ENCODE measurements around the gene DLX6.

DLX6 gene

DNA sequence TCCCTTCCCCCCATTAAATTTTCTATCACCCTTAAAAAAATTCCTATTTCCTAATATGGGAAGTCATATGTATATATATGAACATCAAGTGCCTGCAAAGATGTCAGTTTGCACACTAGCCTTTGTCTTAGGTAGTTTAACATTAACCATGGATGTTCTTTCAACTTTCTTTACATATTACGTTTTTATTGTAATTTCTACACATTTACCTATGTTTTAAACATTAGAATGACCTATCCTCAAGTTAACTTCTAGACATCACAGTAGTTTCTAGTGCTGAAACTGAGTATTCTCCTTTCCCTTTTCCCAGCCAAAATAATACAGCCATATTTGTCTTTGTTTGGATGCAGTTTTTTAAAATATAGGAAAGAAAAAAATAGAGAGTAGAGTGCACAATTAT is 5.8 kb downstream of the DLX6 start:
- no peak for DNase-seq

- peak; percentile 18 for DNase-seq
Observed at GRCh38 chr7:97011536-97012364, 6.4 kb downstream of the DLX6 start.

- peak; percentile 19 for DNase-seq
Observed at GRCh38 chr7:97012365-97013133, 7.2 kb downstream of the DLX6 start.

DNA sequence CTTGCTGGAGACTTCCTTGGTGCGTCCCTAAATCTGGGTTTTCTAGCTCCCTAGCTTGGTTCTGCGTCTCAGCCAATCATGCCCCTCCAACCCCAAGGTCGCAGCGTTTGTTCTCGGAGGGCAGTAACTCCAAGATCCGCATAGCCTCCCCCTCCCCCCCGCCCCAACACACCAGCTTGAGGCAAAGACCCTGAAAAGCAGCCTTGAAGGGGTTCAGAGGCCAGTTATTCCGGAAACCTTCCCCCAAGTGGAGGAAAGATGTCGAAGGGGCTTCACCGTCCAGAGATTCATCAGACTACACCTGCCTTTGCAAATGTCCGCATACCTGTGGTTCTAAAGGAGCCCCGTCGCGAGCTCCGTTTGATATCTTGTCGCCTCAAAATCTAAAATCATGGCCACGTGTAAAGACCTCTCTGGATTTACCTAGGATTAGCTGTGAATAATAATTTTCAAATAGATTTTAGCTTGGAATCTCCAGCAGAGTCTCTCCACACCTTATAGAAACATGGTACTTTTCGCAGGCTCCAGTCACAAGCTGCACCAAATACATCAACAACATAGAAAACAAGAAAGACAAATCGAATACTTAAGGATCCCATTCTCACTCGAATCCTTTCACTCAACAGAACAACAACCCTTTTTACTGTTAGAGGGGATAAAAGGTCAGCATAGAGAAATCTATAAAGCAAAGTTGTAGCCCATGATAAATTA is 7.9 kb downstream of the DLX6 start:
- peak; percentile 31 for DNase-seq

GRCh38 chr7:97013845-97014134 is 8.4 kb downstream of the DLX6 start:
- no peak for DNase-seq

DNA sequence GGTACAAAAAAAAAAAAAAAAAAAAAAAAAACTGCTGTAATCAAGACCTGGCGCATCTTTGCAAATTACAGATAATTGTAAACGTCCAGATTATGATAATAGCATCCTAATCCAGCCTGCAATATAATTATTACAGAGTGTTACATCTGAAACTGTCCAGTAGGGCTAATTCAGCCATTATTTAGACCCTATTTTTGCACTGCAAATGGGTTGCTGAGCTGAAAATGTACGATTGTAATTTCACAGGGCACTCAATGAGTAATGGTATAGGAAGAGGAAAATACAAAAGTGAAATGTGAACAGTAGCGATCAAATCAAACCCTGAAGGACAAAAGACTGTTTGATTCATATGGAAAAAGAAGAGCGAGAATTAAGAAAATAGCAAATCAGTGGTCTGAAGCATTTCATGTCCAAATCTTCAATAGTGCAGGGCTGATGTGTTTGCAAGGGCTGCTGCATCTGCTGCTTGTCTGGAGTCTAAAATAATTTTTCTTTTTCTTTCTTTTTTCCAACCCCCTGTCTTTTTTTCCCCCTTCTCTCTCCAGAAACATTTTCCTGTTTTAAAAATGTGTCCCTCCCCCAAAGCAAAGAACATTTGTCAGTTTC is 8.9 kb downstream of the DLX6 start:
- DNase-seq = peak; percentile 24

DNA sequence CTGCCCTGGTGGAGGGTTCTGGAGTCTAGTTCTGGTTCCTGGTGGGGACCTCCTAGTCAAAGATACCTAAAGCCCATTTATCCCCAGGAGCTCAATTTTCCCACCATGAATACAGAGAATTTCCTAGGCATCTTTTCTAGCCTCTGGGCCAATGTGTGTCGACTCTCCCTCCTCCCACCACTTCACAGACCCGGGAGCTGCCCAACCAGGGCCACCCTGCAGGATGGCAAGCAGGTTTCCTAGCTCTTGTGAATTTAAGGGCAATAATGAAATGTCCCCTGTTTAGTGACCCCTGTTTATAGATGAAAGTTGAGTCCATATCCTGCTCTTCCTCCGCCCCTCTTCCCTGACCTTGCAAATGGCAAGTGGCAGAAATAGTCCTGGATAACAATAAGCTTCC is 9.9 kb downstream of the DLX6 start:
- DNase-seq = peak; percentile 5

GRCh38 chr7:97015756-97016380 is 10.5 kb downstream of the DLX6 start:
- DNase-seq = no peak

- DNase-seq = peak; percentile 56
Observed at GRCh38 chr7:97016381-97017191, 11.2 kb downstream of the DLX6 start.

DNA sequence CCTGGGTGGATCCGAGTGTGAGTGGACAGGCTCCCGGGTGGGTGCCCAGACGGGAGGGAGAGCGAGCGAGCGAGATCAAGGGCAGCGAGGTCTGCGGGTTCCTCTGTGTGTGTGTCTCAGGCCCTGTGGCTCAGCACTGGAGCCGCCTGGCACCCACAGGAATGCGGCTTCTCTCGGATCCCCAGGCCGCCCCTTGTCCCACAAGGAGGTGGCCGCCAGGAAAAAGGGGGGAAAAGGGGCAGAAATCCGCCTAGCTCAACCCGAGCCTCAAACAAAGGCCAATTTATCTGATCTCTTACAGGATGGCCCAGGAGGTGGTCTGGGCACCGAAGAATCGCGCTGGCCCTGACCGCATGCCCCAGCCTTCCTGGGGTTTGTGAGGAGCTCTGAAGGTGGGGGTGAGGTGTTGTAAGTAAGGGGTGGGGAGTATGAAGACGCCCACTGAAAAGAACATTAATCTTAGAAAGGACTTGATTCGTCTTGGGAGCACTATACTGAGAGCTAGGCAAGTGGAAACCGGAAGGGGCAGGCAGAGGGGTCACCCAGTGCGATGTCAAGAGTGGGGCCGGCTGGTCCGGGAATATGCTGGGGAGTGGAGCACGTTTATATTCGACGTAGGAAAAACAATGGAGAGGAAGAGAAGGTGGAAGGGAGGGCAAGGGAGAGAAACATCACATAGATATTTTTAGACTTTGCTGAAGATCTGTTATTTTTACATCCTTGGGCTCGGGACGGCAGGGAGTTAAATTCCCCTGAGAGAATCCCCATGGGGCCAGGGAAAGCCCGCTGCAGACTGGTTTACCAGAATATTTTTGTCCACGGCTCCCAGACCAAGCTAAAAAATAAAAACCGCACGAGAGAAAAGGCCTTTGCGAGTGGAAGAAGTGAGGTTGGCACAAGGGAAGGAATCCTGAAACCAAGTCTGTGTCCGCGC is 12.1 kb downstream of the DLX6 start:
- DNase-seq = no peak

DNA sequence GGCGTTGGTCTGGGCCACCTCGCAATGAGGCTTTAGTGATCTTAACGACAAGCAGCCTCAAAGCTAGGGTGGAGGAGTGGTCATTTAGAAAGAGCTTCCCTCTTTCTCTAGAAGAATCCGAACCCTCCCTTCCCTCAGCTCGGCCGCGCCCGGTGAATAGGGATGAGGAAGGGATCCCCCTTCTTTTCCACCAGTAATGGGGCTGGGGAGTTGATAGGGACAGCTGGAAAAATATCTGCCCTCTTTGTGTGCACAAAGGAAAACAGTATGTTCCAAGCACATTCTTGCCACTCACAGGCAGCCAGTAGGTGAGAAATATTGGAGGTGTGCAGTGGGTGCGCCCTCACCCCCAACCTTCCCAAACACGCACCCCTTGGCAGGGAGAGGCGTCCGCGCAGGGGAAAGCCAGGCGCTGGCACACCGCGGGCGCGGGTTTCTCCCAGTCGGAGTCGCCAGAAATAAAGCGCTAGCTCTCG is 12.8 kb downstream of the DLX6 start:
- peak; percentile 52 for DNase-seq

- DNase-seq = peak; percentile 42
Observed at GRCh38 chr7:97018791-97019531, 13.6 kb downstream of the DLX6 start.

GRCh38 chr7:97019710-97020225 is 14.4 kb downstream of the DLX6 start:
- DNase-seq = no peak

- DNase-seq = no peak
Observed at GRCh38 chr7:97020601-97020995, 15.2 kb downstream of the DLX6 start.

DNA sequence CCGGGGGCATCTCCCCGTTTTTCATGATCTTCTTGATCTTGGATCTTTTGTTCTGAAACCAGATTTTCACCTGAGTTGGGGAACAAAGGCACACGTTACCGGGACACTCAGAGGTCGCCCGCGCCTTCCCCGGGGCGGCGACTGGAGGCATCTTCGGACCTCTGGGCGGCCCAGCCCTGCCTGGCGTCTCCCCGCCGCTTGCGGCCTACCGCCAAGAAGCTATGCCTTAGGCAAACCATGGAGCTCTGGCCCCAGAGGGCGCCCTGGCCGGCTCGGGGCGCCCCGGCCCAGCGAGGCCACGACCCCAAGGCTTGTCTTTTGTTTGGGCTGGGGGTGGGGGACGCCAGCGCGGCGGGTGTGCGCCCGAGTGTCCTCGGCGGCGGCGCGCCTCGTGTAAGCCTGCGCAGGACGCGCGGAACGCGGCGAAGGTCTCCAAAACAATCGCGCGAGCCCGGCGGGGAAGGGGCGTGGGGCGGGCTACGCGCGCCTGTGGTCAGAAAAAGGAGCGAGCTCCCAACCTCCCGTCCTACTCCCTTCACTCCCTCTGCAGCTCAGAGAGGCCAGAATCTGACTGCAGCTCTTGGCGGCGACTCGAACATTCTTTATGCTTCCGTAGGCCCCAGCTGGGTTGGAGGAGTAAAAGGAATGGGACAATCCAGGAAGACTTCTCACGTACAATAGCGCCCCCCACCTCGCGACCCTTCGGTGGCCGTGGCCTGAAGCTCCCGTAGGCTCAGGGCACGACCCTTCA is 15.8 kb downstream of the DLX6 start:
- DNase-seq = peak; percentile 65

DNA sequence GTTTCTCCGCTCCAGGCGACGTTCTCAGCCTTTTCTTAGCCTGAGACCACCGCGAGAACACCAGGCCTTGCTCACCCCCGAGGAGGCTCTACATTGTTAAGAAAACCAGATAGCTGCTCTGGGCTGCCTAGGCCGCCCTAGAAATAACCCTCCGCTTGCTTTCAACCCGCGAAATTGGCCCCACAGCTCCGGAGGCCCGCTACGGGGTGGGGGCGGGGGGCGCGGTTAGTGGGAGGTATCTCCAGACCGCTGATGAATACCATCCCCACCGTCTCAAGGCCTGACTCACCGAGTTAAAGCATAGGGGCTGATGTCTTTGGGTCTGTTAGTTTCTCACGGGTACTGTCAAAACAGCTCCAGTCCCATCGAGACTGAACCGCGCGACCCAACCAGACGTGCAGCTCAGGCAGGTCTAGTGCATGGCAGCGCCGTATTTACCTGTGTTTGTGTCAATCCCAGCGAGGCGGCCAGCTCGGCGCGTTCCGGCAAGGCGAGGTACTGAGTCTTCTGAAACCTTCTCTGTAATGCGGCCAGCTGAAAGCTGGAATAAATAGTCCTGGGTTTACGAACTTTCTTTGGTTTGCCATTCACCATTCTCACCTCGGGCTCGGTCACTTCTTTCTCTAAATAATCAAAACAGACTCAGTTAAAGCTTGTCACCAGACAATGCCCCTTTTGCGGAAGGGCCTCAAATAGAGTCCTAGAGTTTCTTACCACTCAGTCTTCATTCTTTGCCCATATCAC is 16.6 kb downstream of the DLX6 start:
- peak; percentile 49 for DNase-seq

GRCh38 chr7:97022491-97023306 is 17.3 kb downstream of the DLX6 start:
- peak; percentile 28 for DNase-seq

All from right kidney (tissue), 1 donor.